NCI-H524 treated with DMSO at 0.1 percent for 48 hours (cell line): Measurements from ENCODE around the gene EFHB.
A peak's percentile ranks its signal among the peaks of the same experiment; 100 is the strongest.
"Not testable (repeated sequence)": the region's sequence is repeated elsewhere in the genome, so short reads cannot be mapped to it uniquely, and the experiment has no call there.

Source experiments
- DNase-seq: peaks from one replicate; lab custom pipeline; 2025; lab: John Stamatoyannopoulos, UW

The EFHB gene

GRCh38 chr3:19920401-19921080 is 13.5 kb downstream of the EFHB start:
- no peak for DNase-seq

- DNase-seq, result no peak
These were observed 16.9 kb downstream of the EFHB start for GRCh38 chr3:19917167-19917566.

- DNase-seq, result no peak
These were observed 22.6 kb downstream of the EFHB start for GRCh38 chr3:19911452-19911851.

- no peak for DNase-seq
These were observed 26.5 kb downstream of the EFHB start for GRCh38 chr3:19907523-19907922.

- no peak for DNase-seq
These were observed 30.4 kb downstream of the EFHB start for GRCh38 chr3:19903649-19904048.

- DNase-seq, result no peak
These were observed 32.1 kb downstream of the EFHB start for GRCh38 chr3:19901918-19902317.

GRCh38 chr3:19901337-19901736 is 32.7 kb downstream of the EFHB start:
- DNase-seq, result no peak

GRCh38 chr3:19899833-19900232 is 34.2 kb downstream of the EFHB start:
- DNase-seq, result not testable (repeated sequence)

- DNase-seq, result no peak
These were observed 34.8 kb downstream of the EFHB start for GRCh38 chr3:19899264-19899663.

GRCh38 chr3:19898721-19899120 is 35.3 kb downstream of the EFHB start:
- DNase-seq, result no peak

GRCh38 chr3:19891740-19892139 is 42.3 kb downstream of the EFHB start:
- no peak for DNase-seq

GRCh38 chr3:19888428-19889152 is 45.4 kb downstream of the EFHB start:
- DNase-seq, result no peak

- not testable (repeated sequence) for DNase-seq
These were observed 46.9 kb downstream of the EFHB start for GRCh38 chr3:19887122-19887521.

GRCh38 chr3:19886404-19886803 is 47.6 kb downstream of the EFHB start:
- no peak for DNase-seq

- no peak for DNase-seq
These were observed 48.5 kb downstream of the EFHB start for GRCh38 chr3:19885468-19885867.

GRCh38 chr3:19881852-19882251 is 52.2 kb downstream of the EFHB start:
- no peak for DNase-seq

GRCh38 chr3:19881036-19881435 is 53.0 kb downstream of the EFHB start:
- no peak for DNase-seq

- no peak for DNase-seq
These were observed 56.4 kb downstream of the EFHB start for GRCh38 chr3:19877656-19878055.

GRCh38 chr3:19866751-19867347 is 67.2 kb downstream of the EFHB start:
- DNase-seq, result peak; percentile 13

- not testable (repeated sequence) for DNase-seq
These were observed 78.7 kb downstream of the EFHB start for GRCh38 chr3:19855318-19855717.

GRCh38 chr3:19846609-19847008 is 87.4 kb downstream of the EFHB start:
- DNase-seq, result peak; percentile 13
